Measurements from ENCODE around the gene GID8.

Gene GID8

GRCh38 chr20:62945771-62946339 is 7.9 kb downstream of the GID8 start:
- DNase-seq = no peak

- no peak for DNase-seq
These were observed 9.0 kb downstream of the GID8 start for GRCh38 chr20:62946918-62947317.

GRCh38 chr20:62947532-62948300 is 9.8 kb downstream of the GID8 start:
- no peak for DNase-seq

GRCh38 chr20:62949153-62949821 is 11.3 kb downstream of the GID8 start:
- no peak for DNase-seq

- DNase-seq = no peak
These were observed 12.0 kb downstream of the GID8 start for GRCh38 chr20:62949962-62950361.

- DNase-seq = no peak
These were observed 12.8 kb downstream of the GID8 start for GRCh38 chr20:62950741-62951140.

GRCh38 chr20:62951143-62951895 is 13.4 kb downstream of the GID8 start:
- no peak for DNase-seq

GRCh38 chr20:62951896-62952372 is 14.0 kb downstream of the GID8 start:
- no peak for DNase-seq

- no peak for DNase-seq
These were observed 14.5 kb downstream of the GID8 start, which contains the start of gene SLC17A9 for GRCh38 chr20:62952373-62952967. Gene SLC17A9, plus strand, starts transcription at chr20:62952709. Its CDS starts 122 bp downstream, at chr20:62952831.

GRCh38 chr20:62952968-62953838 is 15.3 kb downstream of the GID8 start:
- DNase-seq = no peak

- no peak for DNase-seq
These were observed 16.1 kb downstream of the GID8 start for GRCh38 chr20:62953839-62954703.

- no peak for DNase-seq
These were observed 17.8 kb downstream of the GID8 start for GRCh38 chr20:62955519-62956386.

- no peak for DNase-seq
These were observed 18.6 kb downstream of the GID8 start for GRCh38 chr20:62956387-62957135.

GRCh38 chr20:62957136-62958117 is 19.5 kb downstream of the GID8 start:
- DNase-seq = no peak

- no peak for DNase-seq
These were observed 20.6 kb downstream of the GID8 start for GRCh38 chr20:62958388-62959100.

- DNase-seq = no peak
These were observed 21.4 kb downstream of the GID8 start for GRCh38 chr20:62959101-62959971.

Data from NCI-H1694 treated with DMSO at 0.1 percent for 48 hours (cell line).